ENCODE measurements around the gene NUP37. TPM values are rescaled to one million over a fixed set of nuclear protein-coding genes. Genes with fewer than 3 reads are reported as not detected.
"Not testable (repeated sequence)": the region's sequence is repeated elsewhere in the genome, so short reads cannot be mapped to it uniquely, and the experiment has no call there.

Gene NUP37
- total RNA-seq, 1 experiment from 2014 or later, result 72.4 TPM

- peaks cover 7% of the 10 kb centered on the region; the same call in 1 of the 2 replicates for H3F3A ChIP-seq (ENCODE audit: insufficient read depth, low read depth)
- no peaks in the 10 kb centered on the region for H3K9me3 ChIP-seq (ENCODE audit: insufficient read depth, low read depth)
- no peaks in the 10 kb centered on the region for H3K27me3 ChIP-seq (ENCODE audit: insufficient read depth, low read depth)
- no peak overlapping the region for H3K27ac ChIP-seq
- no peak for DNase-seq
- ChIA-PET CTCF (interaction anchor here (0.6 to 1.8 kb wide), 3 partner anchors 15 to 773 kb away, joined by 4 to 5 read pairs (median 5); no protein-coding TSS in a partner anchor), POLR2A (ENCODE audit: unreplicated experiment) (no interaction called here)
- H3K9me2 ChIP-seq (ENCODE audit: insufficient read depth), result no peaks in the 10 kb centered on the region
- H3K4me3 ChIP-seq, result no peak overlapping the region
- intact Hi-C loops (cut with micrococcal nuclease; ENCODE audit: unreplicated experiment), result loop anchor here (5.0 to 10.0 kb wide), 3 partner anchors 322 to 780 kb away; partner anchors contain the start of gene IGF1
- H3K79me2 ChIP-seq (ENCODE audit: low read depth), result no peaks in the 10 kb centered on the region
- H4K20me1 ChIP-seq (ENCODE audit: insufficient read depth), result peaks cover 5% of the 10 kb centered on the region; the same call in 1 of the 2 replicates
- H3K4me2 ChIP-seq, result no peak overlapping the region
- no TSS peak for BruUV-seq (replicated peaks)
- H3K36me3 ChIP-seq (ENCODE audit: low read depth), result peaks cover 20% of the 10 kb centered on the region
- TF ChIP-seq EZH2 (IDR thresholded peaks at IDR 0.05; ENCODE audit: low read depth), result no peak
- TF ChIP-seq, protein P1, sequence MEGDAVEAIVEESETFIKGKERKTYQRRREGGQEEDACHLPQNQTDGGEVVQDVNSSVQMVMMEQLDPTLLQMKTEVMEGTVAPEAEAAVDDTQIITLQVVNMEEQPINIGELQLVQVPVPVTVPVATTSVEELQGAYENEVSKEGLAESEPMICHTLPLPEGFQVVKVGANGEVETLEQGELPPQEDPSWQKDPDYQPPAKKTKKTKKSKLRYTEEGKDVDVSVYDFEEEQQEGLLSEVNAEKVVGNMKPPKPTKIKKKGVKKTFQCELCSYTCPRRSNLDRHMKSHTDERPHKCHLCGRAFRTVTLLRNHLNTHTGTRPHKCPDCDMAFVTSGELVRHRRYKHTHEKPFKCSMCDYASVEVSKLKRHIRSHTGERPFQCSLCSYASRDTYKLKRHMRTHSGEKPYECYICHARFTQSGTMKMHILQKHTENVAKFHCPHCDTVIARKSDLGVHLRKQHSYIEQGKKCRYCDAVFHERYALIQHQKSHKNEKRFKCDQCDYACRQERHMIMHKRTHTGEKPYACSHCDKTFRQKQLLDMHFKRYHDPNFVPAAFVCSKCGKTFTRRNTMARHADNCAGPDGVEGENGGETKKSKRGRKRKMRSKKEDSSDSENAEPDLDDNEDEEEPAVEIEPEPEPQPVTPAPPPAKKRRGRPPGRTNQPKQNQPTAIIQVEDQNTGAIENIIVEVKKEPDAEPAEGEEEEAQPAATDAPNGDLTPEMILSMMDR (conservative IDR thresholded peaks at IDR 0.05), result no peak
- no peak overlapping the region for H2AFZ ChIP-seq
- H3K4me1 ChIP-seq (replicated peaks; ENCODE audit: insufficient read depth), result no peaks in the 10 kb centered on the region
Observed at GRCh38 chr12:102096855-102097254, 23.1 kb downstream of the NUP37 start.

DNA sequence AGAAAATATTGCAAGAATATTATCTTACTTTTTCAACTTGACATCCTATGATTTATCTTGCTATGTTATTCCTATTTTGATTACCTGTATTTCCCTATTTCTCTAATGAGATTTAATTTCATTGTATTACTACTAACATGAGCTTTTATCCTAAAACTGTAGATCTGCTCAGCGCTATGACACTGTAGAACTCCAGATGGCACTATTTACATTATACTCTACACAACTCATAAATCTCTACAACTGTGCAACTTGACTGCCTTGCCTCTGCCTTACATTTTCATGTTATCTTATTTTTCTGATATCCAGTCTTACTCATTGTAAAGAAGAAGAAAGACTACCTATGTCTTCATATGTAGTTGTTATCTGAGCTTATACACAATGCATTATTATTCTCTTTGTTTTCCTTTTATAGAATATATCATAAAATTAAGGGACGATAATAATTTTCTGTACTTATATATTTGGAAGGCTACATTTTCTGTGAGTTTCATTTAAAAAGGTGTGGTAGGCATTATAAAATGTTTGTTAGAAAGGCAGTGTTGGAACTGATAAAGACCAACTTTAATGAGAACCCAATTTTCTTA lies 24.1 kb downstream of the NUP37 start:
- H3K4me1 ChIP-seq (replicated peaks; ENCODE audit: insufficient read depth), result no peaks in the 10 kb centered on the region
- intact Hi-C loops (cut with micrococcal nuclease; ENCODE audit: unreplicated experiment), result loop anchor here (1.0 to 10.0 kb wide), 5 partner anchors 321 to 782 kb away; partner anchors contain the start of gene IGF1
- no peak overlapping the region for H3K27ac ChIP-seq
- ChIA-PET POLR2A (ENCODE audit: unreplicated experiment) (interaction anchor here (0.7 kb wide), 1 partner anchor 100 kb away, joined by 7 read pairs; no protein-coding TSS in a partner anchor), CTCF (interaction anchor here (0.5 to 1.8 kb wide), 3 partner anchors 187 to 645 kb away, joined by 3 to 9 read pairs (median 5); no protein-coding TSS in a partner anchor)
- H3F3A ChIP-seq (ENCODE audit: insufficient read depth, low read depth), result peaks cover 7% of the 10 kb centered on the region; the same call in 1 of the 2 replicates
- no peaks in the 10 kb centered on the region for H3K27me3 ChIP-seq (ENCODE audit: insufficient read depth, low read depth)
- H3K9me3 ChIP-seq (ENCODE audit: insufficient read depth, low read depth), result no peaks in the 10 kb centered on the region
- no peak overlapping the region for H3K4me3 ChIP-seq
- BruUV-seq (replicated peaks), result no TSS peak
- no peaks in the 10 kb centered on the region for H3K9me2 ChIP-seq (ENCODE audit: insufficient read depth)
- DNase-seq, result peak in 1 of 2 experiments; percentile 41
- no peak overlapping the region for H3K4me2 ChIP-seq
- 0 out of 2 replicates have a peak, but pooled peaks cover 5% of the 10 kb centered on the region for H4K20me1 ChIP-seq (ENCODE audit: insufficient read depth)
- peaks cover 16% of the 10 kb centered on the region; the same call in 1 of the 2 replicates for H3K36me3 ChIP-seq (ENCODE audit: low read depth)
- TF ChIP-seq, protein P1 (conservative IDR thresholded peaks at IDR 0.05), result peak; percentile 65
- no peak for TF ChIP-seq EZH2 (IDR thresholded peaks at IDR 0.05; ENCODE audit: low read depth)
- no peak overlapping the region for H2AFZ ChIP-seq
- no peaks in the 10 kb centered on the region for H3K79me2 ChIP-seq (ENCODE audit: low read depth)

GRCh38 chr12:102093319-102093718 lies 26.6 kb downstream of the NUP37 start:
- H4K20me1 ChIP-seq (ENCODE audit: insufficient read depth), result 0 out of 2 replicates have a peak, but pooled peaks cover 5% of the 10 kb centered on the region
- no TSS peak for BruUV-seq (replicated peaks)
- H3K27ac ChIP-seq, result no peak overlapping the region
- no peaks in the 10 kb centered on the region for H3K79me2 ChIP-seq (ENCODE audit: low read depth)
- no peak overlapping the region for H2AFZ ChIP-seq
- CTCF ChIA-PET, result no interaction called here
- DNase-seq, result no peak
- peaks cover 7% of the 10 kb centered on the region; the same call in 1 of the 2 replicates for H3F3A ChIP-seq (ENCODE audit: insufficient read depth, low read depth)
- H3K9me2 ChIP-seq (ENCODE audit: insufficient read depth), result no peaks in the 10 kb centered on the region
- no peak overlapping the region for H3K4me2 ChIP-seq
- intact Hi-C loops (cut with micrococcal nuclease; ENCODE audit: unreplicated experiment), result loop anchor here (10.0 kb wide), 1 partner anchor 319 kb away; no protein-coding TSS in a partner anchor
- TF ChIP-seq, protein P1 (conservative IDR thresholded peaks at IDR 0.05), result no peak
- TF ChIP-seq EZH2 (IDR thresholded peaks at IDR 0.05; ENCODE audit: low read depth), result no peak
- no peak overlapping the region for H3K4me3 ChIP-seq
- POLR2A ChIA-PET (ENCODE audit: unreplicated experiment), result no interaction called here
- 0 out of 2 replicates have a peak, but pooled peaks cover 5% of the 10 kb centered on the region for H3K36me3 ChIP-seq (ENCODE audit: low read depth)
- peaks cover 4% of the 10 kb centered on the region; the same call in 1 of the 2 replicates for H3K9me3 ChIP-seq (ENCODE audit: insufficient read depth, low read depth)
- H3K4me1 ChIP-seq (replicated peaks; ENCODE audit: insufficient read depth), result no peaks in the 10 kb centered on the region
- H3K27me3 ChIP-seq (ENCODE audit: insufficient read depth, low read depth), result no peaks in the 10 kb centered on the region

DNA sequence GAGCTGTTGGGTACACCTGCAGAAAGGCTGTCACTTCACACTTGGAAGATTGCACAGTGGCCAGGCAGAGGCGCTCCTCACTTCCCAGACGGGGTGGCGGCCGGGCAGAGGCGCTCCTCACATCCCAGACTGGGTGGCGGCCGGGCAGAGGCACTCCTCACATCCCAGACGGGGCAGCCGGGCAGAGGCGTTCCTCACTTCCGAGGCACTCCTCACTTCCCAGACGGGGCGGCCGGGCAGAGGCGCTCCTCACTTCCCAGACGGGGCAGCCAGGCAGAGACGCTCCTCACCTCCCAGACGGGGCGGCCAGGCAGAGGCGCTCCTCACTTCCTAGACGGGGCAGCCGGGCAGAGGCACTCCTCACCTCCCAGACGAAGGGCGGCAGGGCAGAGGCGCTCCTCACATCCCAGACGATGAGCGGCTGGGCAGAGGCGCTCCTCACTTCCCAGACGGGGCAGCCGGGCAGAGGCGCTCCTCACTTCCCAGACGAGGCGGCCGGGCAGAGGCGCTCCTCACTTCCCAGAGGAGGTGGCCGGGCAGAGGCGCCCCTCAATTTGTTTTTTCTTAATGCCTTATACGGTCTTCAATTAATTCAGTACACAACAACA lies 30.6 kb downstream of the NUP37 start:
- intact Hi-C loops (cut with micrococcal nuclease; ENCODE audit: unreplicated experiment); DNase-seq; H3F3A ChIP-seq (ENCODE audit: insufficient read depth, low read depth); CTCF ChIA-PET; H3K4me2 ChIP-seq; H3K9me2 ChIP-seq (ENCODE audit: insufficient read depth); H4K20me1 ChIP-seq (ENCODE audit: insufficient read depth); H3K27ac ChIP-seq; H2AFZ ChIP-seq; H3K9me3 ChIP-seq (ENCODE audit: insufficient read depth, low read depth); POLR2A ChIA-PET (ENCODE audit: unreplicated experiment); H3K4me3 ChIP-seq; BruUV-seq (replicated peaks); H3K4me1 ChIP-seq (replicated peaks; ENCODE audit: insufficient read depth); H3K27me3 ChIP-seq (ENCODE audit: insufficient read depth, low read depth); H3K79me2 ChIP-seq (ENCODE audit: low read depth): not testable (repeated sequence)
- H3K36me3 ChIP-seq (ENCODE audit: low read depth), result 0 out of 2 replicates have a peak, but pooled peaks cover 13% of the 10 kb centered on the region

Measured in PC-9 (cell line).